Lower leg skin (tissue), 4 donors: ENCODE data around the gene PCDHGA9. TPM values are rescaled to one million over a fixed set of nuclear protein-coding genes. Genes with fewer than 3 reads are reported as not detected.
"Not testable (repeated sequence)": the region's sequence is repeated elsewhere in the genome, so short reads cannot be mapped to it uniquely, and the experiment has no call there.

Experiments used
- DNase-seq, 2 donors: peaks; one replicate each; pipeline ENCODE4 v3.0.0-alpha.2; 2019; ENCODE audit warnings: low spot score in 2 of 2
- H3K4me3 ChIP-seq: fragments of 200-600 bp; sonication (generic); 2 replicates; pipeline ENCODE4 v1.5.1; 2017; ENCODE audit warnings: mild to moderate bottlenecking, low read depth; ENCODE audit not compliant: poor library complexity, severe bottlenecking
- CTCF ChIP-seq, 3 donors: fragments of 450-650 bp; IDR thresholded peaks; one replicate each; pipeline ENCODE4 v1.5.1; 2016; ENCODE audit warnings: antibody characterized with exemption in 3 of 3, mild to moderate bottlenecking in 3 of 3, moderate library complexity in 2 of 3
- POLR2A ChIP-seq, 2 donors: fragments of 450-650 bp; IDR thresholded peaks; one replicate each; pipeline ENCODE4 v1.6.1; 2016 to 2017; ENCODE audit warnings: antibody characterized with exemption in 2 of 2, mild to moderate bottlenecking in 1 of 2, moderate library complexity in 1 of 2
- WGBS, 2 donors: methylation state at CpG; one replicate each; pipeline ENCODE4 v1.1.5; 2018; 5-methylcytosine and 5-hydroxymethylcytosine counted together
- intact Hi-C: fragments of 100-400 bp; cut with DNase I; formaldehyde crosslinking; loops from one replicate; pipeline ENCODE4 v1.15.0; 2023; ENCODE audit warnings: low total_unique reads
- total RNA-seq, 4 donors: library from RNA; depleted of rRNA; stranded (reverse); fragments of >200 nt; gene quantifications; one replicate each; pipeline ENCODE4 v1.1.0, GENCODE V29; 2016

The PCDHGA9 gene
- total RNA-seq, 4 donors from 2014 or later = 5.6 to 8.2 (median 6.3) TPM

GRCh38 chr5:141431286-141431685, 28.7 kb downstream of the PCDHGA9 start:
- intact Hi-C loops = no loop called here
- no peak overlapping the region for H3K4me3 ChIP-seq
- 19 to 23% methylated on average over 37 of the region's 37 CpGs for WGBS, 2 donors
- DNase-seq = no peak
- TF ChIP-seq POLR2A (IDR thresholded peaks at IDR 0.05) (no peak), CTCF (IDR thresholded peaks at IDR 0.05) (no peak)

- DNase-seq, H3K4me3 ChIP-seq, intact Hi-C loops: not testable (repeated sequence)
- 31 to 35% methylated on average over 18 to 19 of the region's 38 CpGs for WGBS, 2 donors
These were observed 29.7 kb downstream of the PCDHGA9 start for GRCh38 chr5:141432308-141432707.

GRCh38 chr5:141432726-141433125, 30.1 kb downstream of the PCDHGA9 start:
- 27 to 28% methylated on average over 25 to 27 of the region's 29 CpGs for WGBS, 2 donors
- DNase-seq, H3K4me3 ChIP-seq, intact Hi-C loops: not testable (repeated sequence)

GRCh38 chr5:141434006-141434405, 31.4 kb downstream of the PCDHGA9 start:
- no peak for TF ChIP-seq POLR2A (IDR thresholded peaks at IDR 0.05)
- TF ChIP-seq CTCF (IDR thresholded peaks at IDR 0.05) = no peak
- H3K4me3 ChIP-seq = no peak overlapping the region
- WGBS, 2 donors = 86 to 88% methylated on average over 2 of the region's 2 CpGs
- no peak for DNase-seq
- intact Hi-C loops = no loop called here

- intact Hi-C loops = no loop called here
- TF ChIP-seq CTCF (IDR thresholded peaks at IDR 0.05) (no peak), POLR2A (IDR thresholded peaks at IDR 0.05) (no peak)
- 91 to 96% methylated on average over 2 of the region's 2 CpGs for WGBS, 2 donors
- no peak overlapping the region for H3K4me3 ChIP-seq
- no peak for DNase-seq
These were observed 34.6 kb downstream of the PCDHGA9 start for GRCh38 chr5:141437221-141437620.

GRCh38 chr5:141439411-141440141, 37.0 kb downstream of the PCDHGA9 start:
- no peak for DNase-seq
- 69 to 72% methylated on average over 10 of the region's 10 CpGs for WGBS, 2 donors
- intact Hi-C loops = no loop called here
- no peak overlapping the region for H3K4me3 ChIP-seq
- TF ChIP-seq CTCF (IDR thresholded peaks at IDR 0.05) (no peak), POLR2A (IDR thresholded peaks at IDR 0.05) (no peak)

- TF ChIP-seq POLR2A (IDR thresholded peaks at IDR 0.05) = no peak
- no peak overlapping the region for H3K4me3 ChIP-seq
- WGBS, 2 donors = 92 to 95% methylated on average over 9 of the region's 9 CpGs
- no peak for DNase-seq
- intact Hi-C loops = no loop called here
These were observed 37.8 kb downstream of the PCDHGA9 start for GRCh38 chr5:141440341-141440740.
